ENCODE results near the gene MMP23B. TPM values are rescaled to one million over a fixed set of nuclear protein-coding genes. Genes with fewer than 3 reads are reported as not detected.
"Not testable (repeated sequence)": the region's sequence is repeated elsewhere in the genome, so short reads cannot be mapped to it uniquely, and the experiment has no call there.

MMP23B gene
- total RNA-seq, 1 experiment from 2014 or later = 0.67 TPM

- POLR2A ChIA-PET (ENCODE audit: low non-redundant PET) = no interaction called here
- intact Hi-C loops (cut with micrococcal nuclease; ENCODE audit: unreplicated experiment) = no loop called here
- Histone ChIP-seq H3K9me3 (ENCODE audit: low read depth, low read length, poor library complexity, severe bottlenecking) (no peaks in the 10 kb centered on the region), H3K4me3 (ENCODE audit: low read depth, low read length, poor library complexity, severe bottlenecking) (no peak overlapping the region), H3K36me3 (ENCODE audit: insufficient read depth, low read length, poor library complexity, severe bottlenecking) (no peaks in the 10 kb centered on the region), H3K27ac (ENCODE audit: low read depth, low read length, poor library complexity, severe bottlenecking) (no peak overlapping the region), H3K4me1 (ENCODE audit: insufficient read depth, low read length, poor library complexity, severe bottlenecking) (no peaks in the 10 kb centered on the region), H3K27me3 (replicated peaks; ENCODE audit: insufficient read depth, low read depth, low read length, poor library complexity) (no peaks in the 10 kb centered on the region)
- CTCF ChIA-PET = no interaction called here
- BruUV-seq (replicated peaks) = no TSS peak
- TF ChIP-seq CTCF (conservative IDR thresholded peaks at IDR 0.05; ENCODE audit: low read depth, low read length) (no peak), EZH2 (IDR thresholded peaks at IDR 0.05; ENCODE audit: borderline replicate concordance, low read depth, low read length, poor library complexity, severe bottlenecking) (no peak)
- no peak for DNase-seq (ENCODE audit: low spot score)
These were observed 40.5 kb upstream of the MMP23B start for GRCh38 chr1:1591452-1591851.

- H3K9me3 ChIP-seq (ENCODE audit: low read depth, low read length, poor library complexity, severe bottlenecking) = no peaks in the 10 kb centered on the region
- no peak overlapping the region for H3K4me3 ChIP-seq (ENCODE audit: low read depth, low read length, poor library complexity, severe bottlenecking)
- CTCF ChIA-PET = no interaction called here
- no peak for DNase-seq (ENCODE audit: low spot score)
- H3K27me3 ChIP-seq (replicated peaks; ENCODE audit: insufficient read depth, low read depth, low read length, poor library complexity) = no peaks in the 10 kb centered on the region
- TF ChIP-seq CTCF (conservative IDR thresholded peaks at IDR 0.05; ENCODE audit: low read depth, low read length) (no peak), EZH2 (IDR thresholded peaks at IDR 0.05; ENCODE audit: borderline replicate concordance, low read depth, low read length, poor library complexity, severe bottlenecking) (no peak)
- H3K4me1 ChIP-seq (ENCODE audit: insufficient read depth, low read length, poor library complexity, severe bottlenecking) = no peaks in the 10 kb centered on the region
- H3K36me3 ChIP-seq (ENCODE audit: insufficient read depth, low read length, poor library complexity, severe bottlenecking) = no peaks in the 10 kb centered on the region
- POLR2A ChIA-PET (ENCODE audit: low non-redundant PET) = no interaction called here
- H3K27ac ChIP-seq (ENCODE audit: low read depth, low read length, poor library complexity, severe bottlenecking) = no peak overlapping the region
- intact Hi-C loops (cut with micrococcal nuclease; ENCODE audit: unreplicated experiment) = no loop called here
- no TSS peak for BruUV-seq (replicated peaks)
These were observed 38.0 kb upstream of the MMP23B start for GRCh38 chr1:1593834-1594601.

- Histone ChIP-seq H3K4me3 (ENCODE audit: low read depth, low read length, poor library complexity, severe bottlenecking) (no peak overlapping the region), H3K36me3 (ENCODE audit: insufficient read depth, low read length, poor library complexity, severe bottlenecking) (no peaks in the 10 kb centered on the region), H3K27me3 (replicated peaks; ENCODE audit: insufficient read depth, low read depth, low read length, poor library complexity) (no peaks in the 10 kb centered on the region), H3K4me1 (ENCODE audit: insufficient read depth, low read length, poor library complexity, severe bottlenecking) (no peaks in the 10 kb centered on the region), H3K9me3 (ENCODE audit: low read depth, low read length, poor library complexity, severe bottlenecking) (no peaks in the 10 kb centered on the region), H3K27ac (ENCODE audit: low read depth, low read length, poor library complexity, severe bottlenecking) (no peak overlapping the region)
- TF ChIP-seq EZH2 (IDR thresholded peaks at IDR 0.05; ENCODE audit: borderline replicate concordance, low read depth, low read length, poor library complexity, severe bottlenecking) (no peak), CTCF (conservative IDR thresholded peaks at IDR 0.05; ENCODE audit: low read depth, low read length) (no peak)
- intact Hi-C loops (cut with micrococcal nuclease; ENCODE audit: unreplicated experiment) = no loop called here
- BruUV-seq (replicated peaks) = no TSS peak
- CTCF ChIA-PET = no interaction called here
- POLR2A ChIA-PET (ENCODE audit: low non-redundant PET) = no interaction called here
- DNase-seq (ENCODE audit: low spot score) = no peak
These were observed 37.2 kb upstream of the MMP23B start for GRCh38 chr1:1594602-1595260.

- H3K27me3 ChIP-seq (replicated peaks; ENCODE audit: insufficient read depth, low read depth, low read length, poor library complexity); CTCF ChIA-PET; H3K27ac ChIP-seq (ENCODE audit: low read depth, low read length, poor library complexity, severe bottlenecking); H3K36me3 ChIP-seq (ENCODE audit: insufficient read depth, low read length, poor library complexity, severe bottlenecking); POLR2A ChIA-PET (ENCODE audit: low non-redundant PET); intact Hi-C loops (cut with micrococcal nuclease; ENCODE audit: unreplicated experiment); DNase-seq (ENCODE audit: low spot score); H3K4me3 ChIP-seq (ENCODE audit: low read depth, low read length, poor library complexity, severe bottlenecking); H3K9me3 ChIP-seq (ENCODE audit: low read depth, low read length, poor library complexity, severe bottlenecking); BruUV-seq (replicated peaks); H3K4me1 ChIP-seq (ENCODE audit: insufficient read depth, low read length, poor library complexity, severe bottlenecking): not testable (repeated sequence)
These were observed 36.6 kb upstream of the MMP23B start for GRCh38 chr1:1595341-1595740.
